ENCODE measurements around the gene SCUBE1. TPM values are rescaled to one million over a fixed set of nuclear protein-coding genes. Genes with fewer than 3 reads are reported as not detected.

The SCUBE1 gene
- total and polyA plus RNA-seq, 10 of the 15 experiments (the other 5 are each of a cell fraction or from before 2014, with no cell fraction given) = not detected

DNA sequence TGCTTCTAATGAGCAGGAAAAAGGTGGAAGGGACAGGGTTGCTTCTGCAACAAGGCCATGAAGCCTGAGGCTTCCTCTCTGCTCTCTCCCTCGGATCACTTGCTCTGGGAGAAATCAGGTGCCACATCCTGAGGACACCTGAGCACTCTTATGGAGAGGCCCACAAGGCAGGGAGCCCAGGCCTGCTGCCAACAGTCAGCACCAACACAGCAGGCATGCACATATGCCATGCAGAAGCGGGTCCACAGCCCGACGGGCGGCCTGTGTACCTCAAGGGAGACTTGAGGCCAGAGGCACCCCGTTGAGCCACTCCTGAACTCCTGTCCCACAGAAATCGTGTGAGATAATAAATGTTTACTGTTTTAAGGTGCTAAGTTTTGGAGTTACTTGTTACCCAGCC, 165.7 kb downstream of the SCUBE1 start:
- CTCF ChIA-PET = no interaction called here
- no TSS peak for BruUV-seq (replicated peaks)
- TF ChIP-seq HDGF (IDR thresholded peaks at IDR 0.05) = no peak
- no peak for TF ChIP-seq FOXK2 (IDR thresholded peaks at IDR 0.05)
- TF ChIP-seq RFX5 (IDR thresholded peaks at IDR 0.05; ENCODE audit: low read depth, low read length) = no peak
- TF ChIP-seq EP300 (IDR thresholded peaks at IDR 0.05; ENCODE audit: borderline replicate concordance in 1 of 2, control insufficient read depth in 1 of 2, low read depth in 2 of 2, low read length in 2 of 2) = no peak
- no peak for TF ChIP-seq TCF3 (IDR thresholded peaks at IDR 0.05; ENCODE audit: borderline replicate concordance, insufficient read depth, low read depth, low read length)
- POLR2A ChIA-PET = no interaction called here
- no peak for FAIRE-seq
- Histone ChIP-seq H3K4me2 (ENCODE audit: control insufficient read depth, insufficient read depth) (no peak overlapping the region), H3K27ac (ENCODE audit: control insufficient read depth, insufficient read depth) (no peak overlapping the region), H3K4me1 (ENCODE audit: control insufficient read depth, insufficient read depth, low read length) (no peaks in the 10 kb centered on the region), H3K4me3 (no peak overlapping the region), H3K36me3 (ENCODE audit: control insufficient read depth in 2 of 2, insufficient read depth in 2 of 2, low read length in 1 of 2) (peaks cover 7 to 18% of the 10 kb centered on the region in 2 experiments; a peak in 3 of 4 replicates), H3K9ac (ENCODE audit: control insufficient read depth, insufficient read depth, low read length) (no peak overlapping the region), H3K79me2 (ENCODE audit: control insufficient read depth, insufficient read depth, low read length) (no peaks in the 10 kb centered on the region), H3K27me3 (replicated peaks in 1 of 2; ENCODE audit: control insufficient read depth in 2 of 2, insufficient read depth in 2 of 2, low read length in 1 of 2) (no peaks in the 10 kb centered on the region), H2AFZ (ENCODE audit: control insufficient read depth, low read depth, low read length) (no peak overlapping the region), H3K9me3 (replicated peaks; ENCODE audit: control insufficient read depth, insufficient read depth, low read length) (no peaks in the 10 kb centered on the region), H4K20me1 (ENCODE audit: control insufficient read depth, insufficient read depth) (no peaks in the 10 kb centered on the region)
- DNase-seq (ENCODE audit: low read depth, low spot score) = no peak
- WGBS (ENCODE audit: insufficient coverage, insufficient replicate concordance, low lambda C conversion rate, missing lambda C conversion rate) = 98% methylated on average over 7 of the region's 7 CpGs
- SMC1A ChIA-PET (ENCODE audit: uncharacterized antibody, unreplicated experiment) = no interaction called here
- in situ Hi-C loops (cut with MboI) = no loop called here
- RAD21 ChIA-PET (ENCODE audit: unreplicated experiment) = no interaction called here
- no peak for ATAC-seq
- intact Hi-C loops (cut with micrococcal nuclease; ENCODE audit: unreplicated experiment) = no loop called here

DNA sequence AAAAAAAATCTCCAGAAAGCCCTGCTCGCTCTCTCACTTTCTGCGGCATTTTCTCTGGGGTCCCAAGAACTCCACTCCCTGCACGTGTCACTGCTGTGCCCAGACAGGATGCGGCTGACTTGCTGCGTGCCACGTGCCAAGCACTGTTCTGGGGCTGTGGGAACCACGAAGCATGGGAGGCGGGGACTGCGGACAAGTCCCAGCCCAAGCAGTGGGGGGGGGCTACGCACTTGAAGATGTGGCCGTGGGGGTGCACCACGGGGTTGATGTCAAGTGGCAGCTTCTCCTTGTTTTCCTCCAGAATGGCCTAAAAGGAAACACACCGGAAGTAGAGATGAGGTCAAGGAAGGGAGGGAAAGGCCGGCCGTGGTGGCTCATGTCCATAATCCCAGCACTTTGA, 167.1 kb downstream of the SCUBE1 start:
- intact Hi-C loops (cut with micrococcal nuclease; ENCODE audit: unreplicated experiment) = no loop called here
- in situ Hi-C loops (cut with MboI) = no loop called here
- FAIRE-seq = no peak

More for the DNA sequence above, 167.1 kb downstream of the SCUBE1 start:
- no peak overlapping the region for H2AFZ ChIP-seq (ENCODE audit: control insufficient read depth, low read depth, low read length)
- RAD21 ChIA-PET (ENCODE audit: unreplicated experiment) = no interaction called here
- no peaks in the 10 kb centered on the region for H4K20me1 ChIP-seq (ENCODE audit: control insufficient read depth, insufficient read depth)
- CTCF ChIA-PET = no interaction called here
- no peak overlapping the region for H3K9ac ChIP-seq (ENCODE audit: control insufficient read depth, insufficient read depth, low read length)
- POLR2A ChIA-PET = no interaction called here
- no peaks in the 10 kb centered on the region for H3K27me3 ChIP-seq (replicated peaks in 1 of 2; ENCODE audit: control insufficient read depth in 2 of 2, insufficient read depth in 2 of 2, low read length in 1 of 2)
- no peaks in the 10 kb centered on the region for H3K79me2 ChIP-seq (ENCODE audit: control insufficient read depth, insufficient read depth, low read length)
- H3K36me3 ChIP-seq (ENCODE audit: control insufficient read depth in 2 of 2, insufficient read depth in 2 of 2, low read length in 1 of 2) = peaks cover 8 to 18% of the 10 kb centered on the region in 2 experiments; a peak in 3 of 4 replicates
- H3K4me3 ChIP-seq = no peak overlapping the region
- no peak for ATAC-seq
- H3K4me1 ChIP-seq (ENCODE audit: control insufficient read depth, insufficient read depth, low read length) = no peaks in the 10 kb centered on the region
- no peaks in the 10 kb centered on the region for H3K9me3 ChIP-seq (replicated peaks; ENCODE audit: control insufficient read depth, insufficient read depth, low read length)
- TF ChIP-seq EP300 (IDR thresholded peaks at IDR 0.05; ENCODE audit: borderline replicate concordance in 1 of 2, control insufficient read depth in 1 of 2, low read depth in 2 of 2, low read length in 2 of 2) (no peak), GABPA (IDR thresholded peaks at IDR 0.05; ENCODE audit: low read depth) (no peak), HDGF (IDR thresholded peaks at IDR 0.05) (no peak), NR2C2 (IDR thresholded peaks at IDR 0.05; ENCODE audit: borderline replicate concordance, control insufficient read depth, insufficient read length, low read depth) (no peak), GATAD2B (conservative IDR thresholded peaks at IDR 0.05; ENCODE audit: low read depth) (no peak), NFYB (IDR thresholded peaks at IDR 0.05; ENCODE audit: insufficient read depth, low read depth, low read length) (no peak), TCF7 (IDR thresholded peaks at IDR 0.05; ENCODE audit: borderline replicate concordance) (no peak), ASH2L (IDR thresholded peaks at IDR 0.05; ENCODE audit: borderline replicate concordance, low read depth) (no peak)
- TF ChIP-seq, protein P1, sequence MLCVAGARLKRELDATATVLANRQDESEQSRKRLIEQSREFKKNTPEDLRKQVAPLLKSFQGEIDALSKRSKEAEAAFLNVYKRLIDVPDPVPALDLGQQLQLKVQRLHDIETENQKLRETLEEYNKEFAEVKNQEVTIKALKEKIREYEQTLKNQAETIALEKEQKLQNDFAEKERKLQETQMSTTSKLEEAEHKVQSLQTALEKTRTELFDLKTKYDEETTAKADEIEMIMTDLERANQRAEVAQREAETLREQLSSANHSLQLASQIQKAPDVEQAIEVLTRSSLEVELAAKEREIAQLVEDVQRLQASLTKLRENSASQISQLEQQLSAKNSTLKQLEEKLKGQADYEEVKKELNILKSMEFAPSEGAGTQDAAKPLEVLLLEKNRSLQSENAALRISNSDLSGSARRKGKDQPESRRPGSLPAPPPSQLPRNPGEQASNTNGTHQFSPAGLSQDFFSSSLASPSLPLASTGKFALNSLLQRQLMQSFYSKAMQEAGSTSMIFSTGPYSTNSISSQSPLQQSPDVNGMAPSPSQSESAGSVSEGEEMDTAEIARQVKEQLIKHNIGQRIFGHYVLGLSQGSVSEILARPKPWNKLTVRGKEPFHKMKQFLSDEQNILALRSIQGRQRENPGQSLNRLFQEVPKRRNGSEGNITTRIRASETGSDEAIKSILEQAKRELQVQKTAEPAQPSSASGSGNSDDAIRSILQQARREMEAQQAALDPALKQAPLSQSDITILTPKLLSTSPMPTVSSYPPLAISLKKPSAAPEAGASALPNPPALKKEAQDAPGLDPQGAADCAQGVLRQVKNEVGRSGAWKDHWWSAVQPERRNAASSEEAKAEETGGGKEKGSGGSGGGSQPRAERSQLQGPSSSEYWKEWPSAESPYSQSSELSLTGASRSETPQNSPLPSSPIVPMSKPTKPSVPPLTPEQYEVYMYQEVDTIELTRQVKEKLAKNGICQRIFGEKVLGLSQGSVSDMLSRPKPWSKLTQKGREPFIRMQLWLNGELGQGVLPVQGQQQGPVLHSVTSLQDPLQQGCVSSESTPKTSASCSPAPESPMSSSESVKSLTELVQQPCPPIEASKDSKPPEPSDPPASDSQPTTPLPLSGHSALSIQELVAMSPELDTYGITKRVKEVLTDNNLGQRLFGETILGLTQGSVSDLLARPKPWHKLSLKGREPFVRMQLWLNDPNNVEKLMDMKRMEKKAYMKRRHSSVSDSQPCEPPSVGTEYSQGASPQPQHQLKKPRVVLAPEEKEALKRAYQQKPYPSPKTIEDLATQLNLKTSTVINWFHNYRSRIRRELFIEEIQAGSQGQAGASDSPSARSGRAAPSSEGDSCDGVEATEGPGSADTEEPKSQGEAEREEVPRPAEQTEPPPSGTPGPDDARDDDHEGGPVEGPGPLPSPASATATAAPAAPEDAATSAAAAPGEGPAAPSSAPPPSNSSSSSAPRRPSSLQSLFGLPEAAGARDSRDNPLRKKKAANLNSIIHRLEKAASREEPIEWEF (IDR thresholded peaks at IDR 0.05; ENCODE audit: insufficient replicate concordance, low read depth, low read length) = no peak
- SMC1A ChIA-PET (ENCODE audit: uncharacterized antibody, unreplicated experiment) = no interaction called here
- H3K4me2 ChIP-seq (ENCODE audit: control insufficient read depth, insufficient read depth) = no peak overlapping the region
- no peak overlapping the region for H3K27ac ChIP-seq (ENCODE audit: control insufficient read depth, insufficient read depth)
- no peak for DNase-seq (ENCODE audit: low read depth, low spot score)
- no TSS peak for BruUV-seq (replicated peaks)
- 90% methylated on average over 15 of the region's 15 CpGs for WGBS (ENCODE audit: insufficient coverage, insufficient replicate concordance, low lambda C conversion rate, missing lambda C conversion rate)

Data from GM12878 (cell line).